ENCODE measurements around the gene FLNC.

DNA sequence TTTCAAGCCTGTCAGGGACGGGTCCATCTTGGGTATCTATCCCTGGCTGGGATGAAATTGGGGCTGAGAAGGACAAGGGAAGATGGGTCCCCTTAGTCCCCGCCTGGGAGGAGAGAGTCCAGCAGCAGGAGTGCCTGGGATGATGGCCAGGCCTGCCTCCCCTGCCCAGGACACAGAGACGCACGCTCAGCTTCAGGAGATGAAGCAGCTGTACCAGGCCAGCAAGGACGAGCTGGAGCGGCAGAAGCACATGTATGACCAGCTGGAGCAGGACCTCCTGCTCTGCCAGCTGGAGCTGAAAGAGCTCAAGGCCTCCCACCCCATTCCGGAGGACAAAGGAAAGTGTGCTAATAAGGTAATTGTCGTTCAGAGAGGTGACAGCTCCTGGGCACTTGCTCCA, 23.0 kb upstream of the FLNC start:
- TF ChIP-seq, protein P1, sequence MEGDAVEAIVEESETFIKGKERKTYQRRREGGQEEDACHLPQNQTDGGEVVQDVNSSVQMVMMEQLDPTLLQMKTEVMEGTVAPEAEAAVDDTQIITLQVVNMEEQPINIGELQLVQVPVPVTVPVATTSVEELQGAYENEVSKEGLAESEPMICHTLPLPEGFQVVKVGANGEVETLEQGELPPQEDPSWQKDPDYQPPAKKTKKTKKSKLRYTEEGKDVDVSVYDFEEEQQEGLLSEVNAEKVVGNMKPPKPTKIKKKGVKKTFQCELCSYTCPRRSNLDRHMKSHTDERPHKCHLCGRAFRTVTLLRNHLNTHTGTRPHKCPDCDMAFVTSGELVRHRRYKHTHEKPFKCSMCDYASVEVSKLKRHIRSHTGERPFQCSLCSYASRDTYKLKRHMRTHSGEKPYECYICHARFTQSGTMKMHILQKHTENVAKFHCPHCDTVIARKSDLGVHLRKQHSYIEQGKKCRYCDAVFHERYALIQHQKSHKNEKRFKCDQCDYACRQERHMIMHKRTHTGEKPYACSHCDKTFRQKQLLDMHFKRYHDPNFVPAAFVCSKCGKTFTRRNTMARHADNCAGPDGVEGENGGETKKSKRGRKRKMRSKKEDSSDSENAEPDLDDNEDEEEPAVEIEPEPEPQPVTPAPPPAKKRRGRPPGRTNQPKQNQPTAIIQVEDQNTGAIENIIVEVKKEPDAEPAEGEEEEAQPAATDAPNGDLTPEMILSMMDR (IDR thresholded peaks at IDR 0.05): no peak
- TF ChIP-seq EZH2 (IDR thresholded peaks at IDR 0.05; ENCODE audit: borderline replicate concordance, insufficient read depth, low read depth, low read length, poor library complexity, severe bottlenecking): no peak

All from B cell (primary cell).